ENCODE results near the gene TAMM41. TPM values are rescaled to one million over a fixed set of nuclear protein-coding genes. Genes with fewer than 3 reads are reported as not detected.
A peak's percentile ranks its signal among the peaks of the same experiment; 100 is the strongest.
"Not testable (repeated sequence)": the region's sequence is repeated elsewhere in the genome, so short reads cannot be mapped to it uniquely, and the experiment has no call there.

TAMM41 gene
- total RNA-seq, 1 donor from 2014 or later = 34.2 TPM

DNA sequence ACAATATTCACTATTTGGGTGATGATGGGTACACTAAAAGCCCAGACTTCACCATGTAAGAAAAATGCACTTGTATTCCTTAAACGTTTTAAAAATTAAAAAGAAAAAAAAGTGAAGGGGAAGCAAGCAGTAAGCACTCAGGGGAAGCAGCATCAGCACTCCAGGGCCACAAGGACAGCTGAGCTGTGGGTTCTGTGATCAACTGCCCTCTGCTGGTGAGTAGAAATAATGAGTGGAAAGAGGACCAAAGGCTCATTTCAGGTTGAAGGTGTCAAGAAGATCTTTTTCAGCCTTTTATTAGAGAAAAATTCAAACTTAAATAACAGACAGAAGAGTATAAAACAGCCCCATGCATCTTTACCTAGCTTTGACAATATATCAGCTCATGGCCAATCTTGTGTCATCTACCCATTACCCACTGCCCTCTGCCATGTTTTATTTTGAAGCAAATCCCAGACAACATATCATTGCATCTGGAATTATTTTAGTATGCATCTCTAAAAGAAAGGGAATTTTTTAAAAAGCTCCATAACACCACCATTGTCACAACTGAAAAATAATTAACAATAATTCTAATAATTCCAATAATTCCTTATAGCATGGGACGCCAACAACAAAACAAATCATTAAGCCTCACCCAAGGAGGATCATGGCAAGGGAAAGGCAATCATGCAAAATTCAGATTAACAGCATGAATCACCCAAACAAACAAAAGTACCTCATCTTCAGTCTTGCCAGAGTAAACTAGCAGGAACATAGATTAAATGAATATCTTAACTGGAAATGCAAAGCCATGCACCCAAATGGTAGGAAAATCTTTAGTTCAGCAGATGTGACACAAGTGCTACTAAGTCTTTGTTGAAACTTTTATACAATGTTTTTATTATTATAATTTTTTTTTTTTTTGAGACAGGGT is 42.5 kb downstream of the TAMM41 start:
- Mint-ChIP-seq H3K4me3 (no peak overlapping the region), H3K9me3 (peaks cover 18% of the 10 kb centered on the region), H3K27ac (no peak overlapping the region), H3K36me3 (ENCODE audit: low read depth) (peaks cover 81% of the 10 kb centered on the region), H3K27me3 (no peaks in the 10 kb centered on the region), H3K4me1 (peaks cover 8% of the 10 kb centered on the region)
- intact Hi-C loops (cut with micrococcal nuclease) = loop anchor here (5.0 to 10.0 kb wide), 3 partner anchors 79 to 427 kb away; partner anchors contain the start of gene VGLL4
- peak; percentile 82 for DNase-seq

DNA sequence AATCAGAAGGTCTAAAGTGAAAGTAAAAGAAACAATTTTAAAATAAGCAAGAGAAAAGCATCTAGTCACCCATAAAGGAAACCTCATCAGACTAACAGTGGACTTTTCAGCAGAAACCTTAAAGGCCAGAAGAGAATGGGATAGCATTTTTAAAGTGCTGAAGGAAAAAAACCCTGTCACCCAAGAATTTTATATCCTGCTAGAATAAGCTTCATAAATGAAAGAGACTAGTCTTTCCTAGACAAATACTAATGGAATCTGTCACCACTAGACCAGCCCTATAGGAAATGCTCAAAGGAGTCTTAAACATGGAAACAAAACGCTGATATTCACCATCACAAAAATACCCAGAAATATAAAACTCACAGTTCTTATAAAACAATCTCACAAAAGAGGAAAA is 46.9 kb downstream of the TAMM41 start:
- DNase-seq = no peak
- H3K4me3 Mint-ChIP-seq = no peak overlapping the region
- intact Hi-C loops (cut with micrococcal nuclease) = loop anchor here (5.0 to 10.0 kb wide), 3 partner anchors 75 to 422 kb away; partner anchors contain the start of gene VGLL4
- peaks cover 81% of the 10 kb centered on the region for H3K36me3 Mint-ChIP-seq (ENCODE audit: low read depth)
- H3K27ac Mint-ChIP-seq = peak overlapping the region; percentile 35
- peaks cover 9% of the 10 kb centered on the region for H3K4me1 Mint-ChIP-seq
- H3K27me3 Mint-ChIP-seq = no peaks in the 10 kb centered on the region
- peaks cover 27% of the 10 kb centered on the region for H3K9me3 Mint-ChIP-seq

DNA sequence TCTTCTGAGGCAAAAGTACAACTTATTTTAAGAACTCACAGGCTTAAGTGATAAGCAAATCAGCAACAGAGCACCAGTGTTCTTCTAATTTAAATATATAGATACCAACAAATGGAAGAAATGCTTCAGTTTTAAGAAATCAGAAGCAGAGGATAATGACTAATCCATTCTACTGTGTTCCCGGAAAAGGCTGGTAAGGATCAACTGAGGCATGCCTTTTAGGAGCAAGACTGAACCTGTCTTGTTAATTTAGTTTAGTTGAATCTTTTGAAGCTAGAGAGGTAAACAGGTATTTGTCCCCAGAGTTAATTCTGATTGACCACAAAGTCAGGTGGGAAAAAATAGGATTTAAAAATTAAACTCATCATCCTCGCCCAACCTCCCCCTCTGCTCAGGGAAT is 51.8 kb downstream of the TAMM41 start:
- Mint-ChIP-seq H3K4me3 (no peak overlapping the region), H3K27me3 (no peaks in the 10 kb centered on the region), H3K9me3 (peaks cover 16% of the 10 kb centered on the region), H3K27ac (no peak overlapping the region), H3K36me3 (ENCODE audit: low read depth) (peaks cover 66% of the 10 kb centered on the region), H3K4me1 (peaks cover 13% of the 10 kb centered on the region)
- no peak for DNase-seq
- intact Hi-C loops (cut with micrococcal nuclease) = no loop called here

DNA sequence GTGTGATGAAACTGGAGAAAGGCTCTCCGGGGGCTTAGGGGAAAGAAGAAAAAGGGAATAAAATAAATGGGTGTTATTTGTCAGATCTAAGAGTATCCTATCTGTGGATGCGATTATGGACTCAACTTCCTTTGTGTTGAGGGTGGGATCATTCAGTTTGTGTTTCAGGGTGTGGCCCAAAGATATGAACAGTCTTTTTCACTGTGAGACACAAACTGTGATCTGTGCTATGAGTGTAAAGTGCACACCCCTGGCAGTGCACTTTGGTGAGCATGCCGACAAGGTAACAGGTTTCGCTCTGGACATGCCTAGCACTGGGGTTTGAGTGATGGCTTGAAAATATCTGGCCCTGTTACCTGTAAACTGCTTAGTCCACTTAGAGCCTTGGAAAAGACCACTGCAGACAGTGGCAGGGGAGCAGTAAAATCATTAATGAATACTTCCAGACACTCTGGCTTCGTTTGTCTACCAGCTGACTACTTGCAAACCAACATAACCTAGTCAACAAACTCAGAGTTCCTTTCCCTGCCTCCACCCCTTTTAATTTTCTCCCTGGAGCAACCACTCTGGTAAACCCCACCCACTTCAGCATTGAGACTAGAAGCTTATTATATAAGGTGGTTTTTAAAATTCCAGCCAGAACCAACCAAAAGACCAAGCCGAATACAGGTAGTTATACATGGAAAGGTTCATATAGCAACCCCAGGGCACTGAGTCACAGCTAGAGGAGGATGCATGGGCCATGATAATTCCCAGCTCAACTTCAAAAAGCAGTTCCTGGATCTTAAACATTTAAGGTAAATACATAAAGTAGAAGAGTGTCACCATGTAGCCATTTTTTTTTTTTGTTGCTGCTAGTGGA is 55.1 kb downstream of the TAMM41 start:
- intact Hi-C loops (cut with micrococcal nuclease) = no loop called here
- peaks cover 7% of the 10 kb centered on the region for H3K4me1 Mint-ChIP-seq
- no peak for DNase-seq
- no peaks in the 10 kb centered on the region for H3K27me3 Mint-ChIP-seq
- peaks cover 62% of the 10 kb centered on the region for H3K36me3 Mint-ChIP-seq (ENCODE audit: low read depth)
- H3K4me3 Mint-ChIP-seq = no peak overlapping the region
- no peak overlapping the region for H3K27ac Mint-ChIP-seq
- H3K9me3 Mint-ChIP-seq = no peaks in the 10 kb centered on the region

DNA sequence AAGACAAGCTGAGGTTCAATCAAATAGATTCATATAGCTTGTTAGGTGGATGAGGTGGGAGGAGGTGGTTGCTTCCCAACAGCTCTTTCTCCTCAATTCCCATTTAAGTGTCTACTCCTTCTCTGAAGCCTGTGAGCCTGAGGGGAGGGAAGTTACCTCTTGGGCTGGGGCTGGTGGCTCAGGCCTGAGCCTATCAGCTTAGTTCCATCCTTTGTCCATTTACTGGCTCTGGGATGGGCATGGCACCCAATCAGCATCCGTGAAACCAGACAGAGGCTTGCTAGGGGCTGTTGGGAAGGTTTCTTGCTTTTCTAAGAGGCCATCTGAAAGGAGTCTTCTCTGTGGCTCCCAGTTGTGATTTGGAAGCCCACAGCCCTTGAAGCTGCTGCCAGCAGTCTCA is 57.3 kb downstream of the TAMM41 start:
- Mint-ChIP-seq H3K36me3 (ENCODE audit: low read depth) (peaks cover 58% of the 10 kb centered on the region), H3K27me3 (no peaks in the 10 kb centered on the region), H3K27ac (no peak overlapping the region), H3K4me1 (peaks cover 17% of the 10 kb centered on the region), H3K4me3 (no peak overlapping the region), H3K9me3 (peaks cover 3% of the 10 kb centered on the region)
- DNase-seq = no peak
- intact Hi-C loops (cut with micrococcal nuclease) = no loop called here

DNA sequence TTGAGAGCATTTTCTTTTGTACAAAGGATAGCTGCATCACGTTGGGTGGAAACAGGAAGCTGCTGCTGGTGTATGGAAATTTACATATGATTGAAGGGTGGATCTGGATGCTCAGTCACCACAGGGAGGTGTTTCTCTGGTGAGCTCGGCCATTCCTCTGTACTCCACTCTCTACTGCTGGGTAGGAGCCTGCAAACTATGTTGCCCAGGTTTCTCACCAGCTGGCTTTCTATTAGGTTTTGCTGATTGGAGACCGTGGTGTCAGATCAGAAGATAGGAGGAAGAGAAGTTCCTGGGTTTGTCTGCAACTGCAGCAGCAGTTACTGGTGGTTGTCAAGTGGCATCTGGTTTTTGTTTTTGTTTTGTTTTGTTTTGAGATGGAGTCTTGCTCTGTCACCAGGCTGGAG is 61.7 kb downstream of the TAMM41 start:
- peak; percentile 84 for DNase-seq
- Mint-ChIP-seq H3K4me3 (peak overlapping the region; percentile 72), H3K27me3 (no peaks in the 10 kb centered on the region), H3K27ac (peak overlapping the region; percentile 92), H3K36me3 (ENCODE audit: low read depth) (peaks cover 43% of the 10 kb centered on the region), H3K9me3 (peaks cover 3% of the 10 kb centered on the region), H3K4me1 (peaks cover 18% of the 10 kb centered on the region)
- intact Hi-C loops (cut with micrococcal nuclease) = loop anchor here (2.0 kb wide), 1 partner anchor 14 kb away; no protein-coding TSS in a partner anchor

DNA sequence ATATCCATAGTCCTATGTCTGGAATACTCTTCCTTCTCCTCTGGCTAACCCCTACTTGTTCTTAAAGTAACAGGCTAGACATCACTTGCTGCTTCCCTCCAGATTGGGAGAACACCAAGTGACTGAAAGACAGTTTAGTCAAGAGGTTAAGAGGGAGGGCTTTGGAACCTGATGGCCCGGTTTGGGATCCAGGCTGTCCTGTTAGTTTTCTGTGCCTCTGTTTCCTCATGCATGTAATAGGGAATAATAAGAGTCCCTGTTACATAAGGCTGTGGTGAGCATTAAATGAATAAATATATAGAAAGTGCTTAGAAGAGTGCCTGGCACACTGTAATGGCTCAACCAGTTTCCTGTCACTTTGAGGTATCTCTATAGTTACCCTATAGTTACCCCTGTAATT is 66.3 kb downstream of the TAMM41 start:
- peaks cover 3% of the 10 kb centered on the region for H3K9me3 Mint-ChIP-seq
- H3K27ac Mint-ChIP-seq = no peak overlapping the region
- intact Hi-C loops (cut with micrococcal nuclease) = no loop called here
- no peaks in the 10 kb centered on the region for H3K27me3 Mint-ChIP-seq
- peaks cover 13% of the 10 kb centered on the region for H3K4me1 Mint-ChIP-seq
- DNase-seq = no peak
- no peak overlapping the region for H3K4me3 Mint-ChIP-seq
- H3K36me3 Mint-ChIP-seq (ENCODE audit: low read depth) = peaks cover 16% of the 10 kb centered on the region

DNA sequence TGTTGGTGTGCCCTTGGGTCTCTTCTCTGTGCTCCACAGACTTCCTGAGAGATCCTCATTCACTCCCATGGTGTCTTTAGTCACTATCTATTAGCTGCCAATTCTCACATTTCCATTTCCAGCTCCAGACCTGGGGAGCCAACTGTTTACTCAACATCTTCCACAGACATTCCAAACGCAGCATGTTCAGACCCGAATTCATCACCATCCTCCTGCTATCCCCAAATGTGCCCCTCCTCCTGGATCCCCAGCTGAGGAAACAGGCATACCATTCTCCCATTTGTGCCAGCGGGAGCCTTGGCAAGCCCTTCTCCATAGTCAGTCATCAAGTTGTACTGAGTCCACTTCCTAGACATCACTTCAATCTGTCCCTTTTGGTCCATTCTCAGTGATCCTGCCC is 67.1 kb downstream of the TAMM41 start:
- DNase-seq = no peak
- H3K27ac Mint-ChIP-seq = no peak overlapping the region
- intact Hi-C loops (cut with micrococcal nuclease) = no loop called here
- peaks cover 10% of the 10 kb centered on the region for H3K36me3 Mint-ChIP-seq (ENCODE audit: low read depth)
- no peaks in the 10 kb centered on the region for H3K9me3 Mint-ChIP-seq
- H3K4me1 Mint-ChIP-seq = peaks cover 7% of the 10 kb centered on the region
- H3K4me3 Mint-ChIP-seq = no peak overlapping the region
- H3K27me3 Mint-ChIP-seq = no peaks in the 10 kb centered on the region

DNA sequence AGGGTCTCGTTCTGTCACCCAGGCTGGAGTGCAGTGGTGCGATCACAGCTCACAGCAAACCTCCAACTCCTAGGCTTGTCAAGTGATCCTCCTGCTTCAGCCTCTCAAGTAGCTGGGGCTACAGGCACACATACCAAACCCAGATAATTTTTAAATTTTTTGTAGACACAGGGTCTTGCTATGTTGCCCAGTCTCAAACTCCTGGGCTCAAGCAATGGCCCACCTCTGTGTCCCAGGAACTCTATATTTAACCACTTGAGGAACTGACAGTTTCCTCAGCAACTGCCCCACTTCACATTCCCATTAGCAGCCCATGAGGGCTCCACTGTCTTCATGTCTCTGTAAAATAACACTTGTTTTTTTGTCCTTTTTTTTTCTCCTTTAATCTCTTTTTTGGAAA is 68.4 kb downstream of the TAMM41 start:
- H3K36me3 Mint-ChIP-seq (ENCODE audit: low read depth) = peaks cover 8% of the 10 kb centered on the region
- H3K4me3 Mint-ChIP-seq = no peak overlapping the region
- no peaks in the 10 kb centered on the region for H3K27me3 Mint-ChIP-seq
- H3K4me1 Mint-ChIP-seq = no peaks in the 10 kb centered on the region
- no peak for DNase-seq
- no peaks in the 10 kb centered on the region for H3K9me3 Mint-ChIP-seq
- H3K27ac Mint-ChIP-seq = no peak overlapping the region
- intact Hi-C loops (cut with micrococcal nuclease) = no loop called here

DNA sequence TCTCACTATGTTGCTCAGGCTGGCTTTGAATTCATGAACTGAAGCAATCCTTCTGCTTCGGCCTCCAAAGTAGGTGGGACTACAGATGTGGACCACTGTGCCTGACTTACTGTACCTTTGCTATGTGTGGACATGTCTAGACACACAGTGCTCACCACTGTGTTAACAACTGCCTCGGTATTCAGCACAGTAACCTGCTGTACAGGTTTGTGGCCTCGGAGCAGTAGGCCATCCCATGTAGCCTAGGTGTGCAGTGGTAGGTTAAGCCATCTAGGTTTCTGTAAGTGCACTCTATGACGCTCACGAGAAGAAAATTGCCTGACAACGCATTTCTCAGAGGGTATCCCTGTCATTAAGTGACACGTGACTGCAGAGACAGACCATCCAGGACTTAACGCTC is 70.3 kb downstream of the TAMM41 start:
- Mint-ChIP-seq H3K9me3 (no peaks in the 10 kb centered on the region), H3K4me3 (no peak overlapping the region), H3K36me3 (ENCODE audit: low read depth) (peaks cover 6% of the 10 kb centered on the region), H3K27ac (no peak overlapping the region), H3K27me3 (no peaks in the 10 kb centered on the region), H3K4me1 (peaks cover under 1% of the 10 kb centered on the region)
- intact Hi-C loops (cut with micrococcal nuclease) = no loop called here
- DNase-seq = no peak

DNA sequence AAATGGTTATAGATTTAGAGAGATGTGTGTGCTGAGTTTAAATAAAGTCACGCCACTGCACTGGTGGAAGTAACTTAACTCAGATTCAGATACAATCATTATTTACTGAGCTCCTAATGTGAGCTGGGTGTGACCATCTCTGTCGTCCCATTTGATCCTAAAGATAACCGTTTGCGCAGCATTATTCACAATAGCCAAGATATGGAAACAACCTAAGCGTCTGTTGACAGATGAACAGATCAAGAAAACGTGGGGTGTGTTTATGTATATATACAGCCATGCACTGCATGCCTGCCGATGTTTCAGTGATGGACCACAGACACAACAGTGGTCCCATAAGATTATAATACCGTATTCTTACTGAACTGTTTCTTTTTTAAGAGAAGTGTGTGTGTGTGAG is 71.2 kb downstream of the TAMM41 start:
- H3K4me1 Mint-ChIP-seq = peaks cover 9% of the 10 kb centered on the region
- H3K27me3 Mint-ChIP-seq = no peaks in the 10 kb centered on the region
- no peak overlapping the region for H3K27ac Mint-ChIP-seq
- H3K36me3 Mint-ChIP-seq (ENCODE audit: low read depth) = peaks cover 6% of the 10 kb centered on the region
- intact Hi-C loops (cut with micrococcal nuclease) = no loop called here
- no peaks in the 10 kb centered on the region for H3K9me3 Mint-ChIP-seq
- H3K4me3 Mint-ChIP-seq = no peak overlapping the region
- no peak for DNase-seq

DNA sequence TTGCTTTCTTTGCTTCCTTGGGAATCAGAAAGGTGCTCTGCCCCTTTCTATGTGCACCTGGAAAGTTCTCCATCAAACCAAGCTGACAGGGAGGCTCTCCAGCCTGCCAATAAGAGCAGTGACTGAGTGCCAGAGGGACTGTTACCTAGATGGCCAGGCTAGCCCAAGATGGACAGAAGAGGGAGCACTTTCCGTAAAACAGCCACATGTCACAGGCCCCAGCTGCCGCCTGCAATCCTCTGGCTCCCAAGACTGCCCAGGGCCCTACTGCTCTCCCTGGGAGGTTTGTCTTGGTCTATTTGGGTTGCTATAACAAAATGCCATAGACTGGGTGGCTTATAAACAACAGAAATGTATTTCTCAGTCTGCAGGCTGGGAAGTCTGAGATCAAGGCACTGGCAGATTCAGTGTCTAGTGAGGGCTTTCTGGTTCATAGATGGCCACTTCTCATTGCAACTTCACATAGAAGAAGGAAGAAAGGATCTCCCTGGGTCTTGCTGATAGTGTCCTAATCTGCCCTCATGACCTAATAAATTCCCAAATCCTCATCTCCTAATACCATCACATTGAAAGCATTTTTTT is 72.3 kb downstream of the TAMM41 start:
- no peaks in the 10 kb centered on the region for H3K27me3 Mint-ChIP-seq
- H3K4me1 Mint-ChIP-seq = peaks cover 19% of the 10 kb centered on the region
- no peak overlapping the region for H3K4me3 Mint-ChIP-seq
- no peak overlapping the region for H3K27ac Mint-ChIP-seq
- peaks cover 1% of the 10 kb centered on the region for H3K36me3 Mint-ChIP-seq (ENCODE audit: low read depth)
- no peaks in the 10 kb centered on the region for H3K9me3 Mint-ChIP-seq
- no peak for DNase-seq
- intact Hi-C loops (cut with micrococcal nuclease) = loop anchor here (5.0 kb wide), 1 partner anchor 57 kb away; no protein-coding TSS in a partner anchor

DNA sequence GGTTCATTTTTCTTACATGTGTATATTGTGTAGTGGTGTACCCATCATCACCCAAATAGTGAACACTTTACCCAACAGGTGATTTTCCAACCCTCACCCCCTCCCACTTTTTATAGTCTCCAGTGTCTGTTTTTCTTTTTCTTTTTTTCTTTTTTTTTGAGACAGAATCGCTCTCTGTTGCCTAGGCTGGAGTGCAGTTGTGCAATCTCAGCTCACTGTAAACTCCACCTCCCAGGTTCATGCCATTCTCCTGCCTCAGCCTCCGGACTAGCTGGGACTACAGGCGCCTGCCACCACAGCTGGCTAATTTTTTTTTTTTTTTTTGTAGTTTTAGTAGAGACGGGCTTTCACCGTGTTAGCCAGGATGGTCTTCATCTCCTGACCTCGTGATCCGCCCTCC is 74.8 kb downstream of the TAMM41 start:
- not testable (repeated sequence) for H3K27ac Mint-ChIP-seq; H3K36me3 Mint-ChIP-seq (ENCODE audit: low read depth); H3K9me3 Mint-ChIP-seq; H3K27me3 Mint-ChIP-seq; H3K4me3 Mint-ChIP-seq; DNase-seq
- intact Hi-C loops (cut with micrococcal nuclease) = loop anchor here (2.0 to 5.0 kb wide), 2 partner anchors 13 to 55 kb away; no protein-coding TSS in a partner anchor
- H3K4me1 Mint-ChIP-seq = peaks cover 19% of the 10 kb centered on the region

Data from activated CD4-positive, alpha-beta T cell treated with anti-CD3 and anti-CD28 coated beads, Interleukin-2, amount 10 ng/mL, durations not matched to agents 24 days and 14 days (primary cell).